Endodermal cell (in vitro differentiated cells): Measurements from ENCODE around the gene LAS1L. TPM values are rescaled to one million over a fixed set of nuclear protein-coding genes. Genes with fewer than 3 reads are reported as not detected.
"Not testable (repeated sequence)": the region's sequence is repeated elsewhere in the genome, so short reads cannot be mapped to it uniquely, and the experiment has no call there.

Source experiments
- DNase-seq: peaks from one replicate; pipeline ENCODE4 v3.0.0-alpha.2; 2017
- H3K27ac ChIP-seq: 2 replicates; pipeline ENCODE4 v1.5.1; 2013; ENCODE audit warnings: mild to moderate bottlenecking, low read depth, low read length, moderate library complexity
- H3K27me3 ChIP-seq: 2 replicates; pipeline ENCODE4 v1.6.1; 2013; ENCODE audit warnings: mild to moderate bottlenecking, low read length, moderate library complexity; ENCODE audit not compliant: insufficient read depth, control insufficient read depth, poor library complexity, severe bottlenecking
- H3K36me3 ChIP-seq: 2 replicates; pipeline ENCODE4 v1.7.0; 2013; ENCODE audit warnings: mild to moderate bottlenecking, low read length, moderate library complexity; ENCODE audit not compliant: control insufficient read depth, insufficient read depth
- H3K4me1 ChIP-seq: one replicate; pipeline ENCODE4 v1.7.0; 2013; ENCODE audit warnings: low read length; ENCODE audit not compliant: control insufficient read depth, insufficient read depth
- H3K4me3 ChIP-seq: 2 replicates; pipeline ENCODE4 v1.5.1; 2013; ENCODE audit warnings: mild to moderate bottlenecking, low read length, moderate library complexity
- H3K9ac ChIP-seq: 2 replicates; pipeline ENCODE4 v1.6.1; 2013; ENCODE audit warnings: mild to moderate bottlenecking, low read length, moderate library complexity; ENCODE audit not compliant: poor library complexity, severe bottlenecking; ENCODE audit errors: extremely low read depth
- H3K9me3 ChIP-seq: 2 replicates; pipeline ENCODE4 v1.6.1; 2013; ENCODE audit warnings: mild to moderate bottlenecking, low read length, moderate library complexity; ENCODE audit not compliant: control insufficient read depth
- H3K27ac Mint-ChIP-seq: 2 replicates; pipeline ENCODE4 v1.8.0; 2020; ENCODE audit warnings: mixed read lengths
- H3K27me3 Mint-ChIP-seq: 2 replicates; pipeline ENCODE4 v1.8.0; 2021; ENCODE audit warnings: mild to moderate bottlenecking, mixed read lengths; ENCODE audit not compliant: insufficient read depth
- H3K36me3 Mint-ChIP-seq: 2 replicates; pipeline ENCODE4 v1.8.0; 2020; ENCODE audit warnings: low read depth, mixed read lengths
- H3K4me1 Mint-ChIP-seq: 2 replicates; pipeline ENCODE4 v1.8.0; 2020; ENCODE audit warnings: mixed read lengths
- H3K4me3 Mint-ChIP-seq: 2 replicates; pipeline ENCODE4 v1.8.0; 2020; ENCODE audit warnings: mild to moderate bottlenecking, moderate library complexity, mixed read lengths
- H3K9me3 Mint-ChIP-seq: 2 replicates; pipeline ENCODE4 v1.8.0; 2020; ENCODE audit warnings: mild to moderate bottlenecking, mixed read lengths
- WGBS, 2 experiments: methylation state at CpG; one replicate each; pipeline versions ENCODE4 v1.1.5 to v1.1.7; 2013; ENCODE audit warnings: missing lambda C conversion rate in 2 of 2, mixed read lengths in 1 of 2; ENCODE audit not compliant: insufficient coverage in 1 of 2, insufficient read length in 1 of 2; 5-methylcytosine and 5-hydroxymethylcytosine counted together
- total RNA-seq, 2 donors: library from RNA; stranded (reverse); fragmentation: NEBNext Ultra II Directional in 1 of 2; extraction: Animal tissue kit (Norgen Biotek cat#: 25700) in 1 of 2; gene quantifications; 2 replicates in 1 of 2; 3 replicates in 1 of 2; pipeline ENCODE4 v1.2.1, GENCODE V29; 2021
- TF ChIP-seq, protein P1 (sequence below): fragments of 200-600 bp; sonication (generic); conservative IDR thresholded peaks from 2 replicates; pipeline ENCODE4 v1.5.0; 2021; ENCODE audit warnings: antibody characterized with exemption, mild to moderate bottlenecking

The LAS1L gene
- total RNA-seq, 2 donors from 2014 or later: 55.0 to 56.2 TPM

DNA sequence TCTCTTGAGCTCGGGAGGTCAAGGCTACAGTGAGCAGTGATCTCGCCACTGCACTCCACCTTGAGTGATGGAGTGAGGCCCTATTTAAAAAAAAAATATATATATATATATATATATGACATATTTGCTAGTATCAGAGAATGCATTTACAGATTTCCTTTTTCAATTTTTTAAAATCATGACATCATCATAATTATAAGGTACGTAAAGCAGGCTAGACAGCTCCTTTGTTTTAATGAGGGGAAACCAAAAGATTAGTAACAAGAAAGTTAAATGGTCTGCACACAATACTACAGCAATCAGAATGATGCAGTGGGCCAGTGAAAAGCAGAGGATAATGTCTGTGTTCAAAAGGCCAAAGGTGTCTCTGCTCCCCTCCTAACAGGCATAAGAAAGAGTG is 43.0 kb downstream of the LAS1L start:
- TF ChIP-seq, protein P1, sequence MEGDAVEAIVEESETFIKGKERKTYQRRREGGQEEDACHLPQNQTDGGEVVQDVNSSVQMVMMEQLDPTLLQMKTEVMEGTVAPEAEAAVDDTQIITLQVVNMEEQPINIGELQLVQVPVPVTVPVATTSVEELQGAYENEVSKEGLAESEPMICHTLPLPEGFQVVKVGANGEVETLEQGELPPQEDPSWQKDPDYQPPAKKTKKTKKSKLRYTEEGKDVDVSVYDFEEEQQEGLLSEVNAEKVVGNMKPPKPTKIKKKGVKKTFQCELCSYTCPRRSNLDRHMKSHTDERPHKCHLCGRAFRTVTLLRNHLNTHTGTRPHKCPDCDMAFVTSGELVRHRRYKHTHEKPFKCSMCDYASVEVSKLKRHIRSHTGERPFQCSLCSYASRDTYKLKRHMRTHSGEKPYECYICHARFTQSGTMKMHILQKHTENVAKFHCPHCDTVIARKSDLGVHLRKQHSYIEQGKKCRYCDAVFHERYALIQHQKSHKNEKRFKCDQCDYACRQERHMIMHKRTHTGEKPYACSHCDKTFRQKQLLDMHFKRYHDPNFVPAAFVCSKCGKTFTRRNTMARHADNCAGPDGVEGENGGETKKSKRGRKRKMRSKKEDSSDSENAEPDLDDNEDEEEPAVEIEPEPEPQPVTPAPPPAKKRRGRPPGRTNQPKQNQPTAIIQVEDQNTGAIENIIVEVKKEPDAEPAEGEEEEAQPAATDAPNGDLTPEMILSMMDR: no peak

DNA sequence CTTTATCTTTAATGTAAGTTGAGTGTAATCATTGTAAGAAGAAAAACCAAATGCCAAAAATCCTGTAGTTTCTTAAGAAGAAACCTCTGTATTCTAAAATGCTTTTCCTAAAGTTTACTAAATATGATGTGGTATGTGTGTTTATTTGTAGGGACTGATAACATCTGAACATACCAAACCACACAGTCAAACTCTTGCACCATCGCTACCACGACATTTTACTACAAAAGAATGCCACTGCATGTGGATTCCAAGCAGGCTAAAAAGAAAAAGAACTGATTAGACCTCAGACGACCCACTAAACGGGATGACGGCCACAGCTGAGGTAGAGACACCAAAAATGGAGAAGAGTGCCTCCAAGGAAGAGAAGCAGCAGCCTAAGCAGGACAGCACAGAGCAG is 46.1 kb downstream of the LAS1L start:
- WGBS, 2 experiments: 90% methylated on average over 5 of the region's 5 CpGs; no CpG with 5 or more reads in 1 of the 2 experiments
- H3K27me3 ChIP-seq: no peaks in the 10 kb centered on the region
- H3K36me3 Mint-ChIP-seq: no peaks in the 10 kb centered on the region
- no peaks in the 10 kb centered on the region for H3K36me3 ChIP-seq
- peaks cover 9% of the 10 kb centered on the region for H3K4me1 Mint-ChIP-seq
- no peak for DNase-seq
- no peaks in the 10 kb centered on the region for H3K27me3 Mint-ChIP-seq
- H3K27ac Mint-ChIP-seq: no peak overlapping the region
- peaks cover 36% of the 10 kb centered on the region for H3K9me3 Mint-ChIP-seq
- no peak overlapping the region for H3K4me3 ChIP-seq
- H3K4me3 Mint-ChIP-seq: no peak overlapping the region
- no peaks in the 10 kb centered on the region for H3K4me1 ChIP-seq
- TF ChIP-seq, protein P1: no peak
- H3K9me3 ChIP-seq: no peaks in the 10 kb centered on the region
- no peak overlapping the region for H3K27ac ChIP-seq
- no peak overlapping the region for H3K9ac ChIP-seq

More for the DNA sequence above, 43.0 kb downstream of the LAS1L start:
- WGBS, 2 experiments: 86% methylated on average over 3 of the region's 3 CpGs; no CpG with 5 or more reads in 1 of the 2 experiments
- no peaks in the 10 kb centered on the region for H3K4me1 ChIP-seq
- Mint-ChIP-seq H3K4me1 (peaks cover 12% of the 10 kb centered on the region), H3K27ac (no peak overlapping the region), H3K9me3 (peaks cover 31% of the 10 kb centered on the region), H3K36me3 (no peaks in the 10 kb centered on the region), H3K4me3 (no peak overlapping the region), H3K27me3 (no peaks in the 10 kb centered on the region)
- DNase-seq: no peak
- H3K36me3 ChIP-seq: no peaks in the 10 kb centered on the region
- H3K27ac ChIP-seq: no peak overlapping the region
- H3K4me3 ChIP-seq: no peak overlapping the region
- no peak overlapping the region for H3K9ac ChIP-seq
- no peaks in the 10 kb centered on the region for H3K27me3 ChIP-seq
- no peaks in the 10 kb centered on the region for H3K9me3 ChIP-seq

DNA sequence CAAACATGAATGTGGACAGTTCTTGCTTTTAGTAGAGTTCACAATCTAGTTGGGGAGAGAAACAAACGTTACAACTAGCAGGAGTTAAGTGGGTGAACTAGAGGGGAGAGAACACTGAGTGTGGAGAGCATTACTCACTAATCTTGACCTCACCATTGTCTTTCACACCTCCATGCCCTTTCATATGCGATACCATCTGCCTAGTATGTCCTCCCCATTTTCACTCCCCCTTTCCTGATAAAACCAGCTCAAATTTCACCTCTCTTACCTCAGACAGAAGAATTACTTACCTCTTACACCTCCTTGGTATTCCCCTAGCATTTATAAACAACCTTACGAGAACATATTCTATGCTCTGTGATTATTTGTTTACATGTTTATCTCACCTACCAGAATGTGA is 53.6 kb downstream of the LAS1L start:
- TF ChIP-seq, protein P1: no peak
- DNase-seq: no peak
- no peak overlapping the region for H3K27ac Mint-ChIP-seq
- H3K4me3 ChIP-seq: no peak overlapping the region
- H3K4me1 ChIP-seq: no peaks in the 10 kb centered on the region
- H3K4me3 Mint-ChIP-seq: no peak overlapping the region
- peaks cover 16% of the 10 kb centered on the region for H3K36me3 Mint-ChIP-seq
- peaks cover 6% of the 10 kb centered on the region for H3K4me1 Mint-ChIP-seq
- peaks cover 12% of the 10 kb centered on the region for H3K9me3 ChIP-seq
- H3K27ac ChIP-seq: no peak overlapping the region
- H3K9ac ChIP-seq: no peak overlapping the region
- H3K36me3 ChIP-seq: no peaks in the 10 kb centered on the region
- 43 to 57% methylated on average over 1 of the region's 3 CpGs for WGBS, 2 experiments
- peaks cover 55% of the 10 kb centered on the region for H3K9me3 Mint-ChIP-seq
- no peaks in the 10 kb centered on the region for H3K27me3 Mint-ChIP-seq
- H3K27me3 ChIP-seq: no peaks in the 10 kb centered on the region

DNA sequence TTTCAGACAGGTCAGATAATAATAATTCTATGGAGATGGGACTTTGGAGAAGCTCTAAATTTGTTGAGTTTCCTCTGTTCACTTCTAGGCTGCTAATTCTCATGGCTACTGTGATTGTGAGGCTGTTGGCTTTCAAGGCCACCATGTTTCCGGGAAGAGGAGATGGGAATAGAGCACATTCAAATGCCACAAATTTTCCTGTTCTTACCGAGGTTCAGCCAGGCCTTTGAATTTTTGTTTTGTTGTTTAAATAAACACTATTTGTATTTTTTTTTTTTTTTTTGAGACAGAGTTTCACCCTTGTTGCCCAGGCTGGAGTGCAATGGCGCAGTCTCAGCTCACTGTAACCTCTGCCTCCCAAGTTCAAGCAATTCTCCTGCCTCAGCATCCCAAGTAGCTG is 55.5 kb downstream of the LAS1L start:
- peaks cover 59% of the 10 kb centered on the region for H3K9me3 Mint-ChIP-seq
- not testable (repeated sequence) for H3K4me1 ChIP-seq, H3K27me3 Mint-ChIP-seq, DNase-seq, H3K27me3 ChIP-seq, H3K4me1 Mint-ChIP-seq, H3K27ac ChIP-seq, H3K27ac Mint-ChIP-seq, H3K36me3 ChIP-seq, H3K9ac ChIP-seq, H3K4me3 Mint-ChIP-seq, H3K4me3 ChIP-seq
- WGBS, 2 experiments: 78% methylated on average over 1 of the region's 3 CpGs; no CpG with 5 or more reads in 1 of the 2 experiments
- H3K9me3 ChIP-seq: peaks cover 21% of the 10 kb centered on the region
- peaks cover 23% of the 10 kb centered on the region for H3K36me3 Mint-ChIP-seq
